Kasumi-1 (cell line): ENCODE data around the gene NOC2L.
A peak's percentile ranks its signal among the peaks of the same experiment; 100 is the strongest.

Source experiments
- DNase-seq, 2 experiments: peaks; one replicate each; lab custom pipeline; 2025; lab: John Stamatoyannopoulos, UW

NOC2L gene

GRCh38 chr1:916173-917075 lies 42.6 kb downstream of the NOC2L start:
- no peak for DNase-seq

DNA sequence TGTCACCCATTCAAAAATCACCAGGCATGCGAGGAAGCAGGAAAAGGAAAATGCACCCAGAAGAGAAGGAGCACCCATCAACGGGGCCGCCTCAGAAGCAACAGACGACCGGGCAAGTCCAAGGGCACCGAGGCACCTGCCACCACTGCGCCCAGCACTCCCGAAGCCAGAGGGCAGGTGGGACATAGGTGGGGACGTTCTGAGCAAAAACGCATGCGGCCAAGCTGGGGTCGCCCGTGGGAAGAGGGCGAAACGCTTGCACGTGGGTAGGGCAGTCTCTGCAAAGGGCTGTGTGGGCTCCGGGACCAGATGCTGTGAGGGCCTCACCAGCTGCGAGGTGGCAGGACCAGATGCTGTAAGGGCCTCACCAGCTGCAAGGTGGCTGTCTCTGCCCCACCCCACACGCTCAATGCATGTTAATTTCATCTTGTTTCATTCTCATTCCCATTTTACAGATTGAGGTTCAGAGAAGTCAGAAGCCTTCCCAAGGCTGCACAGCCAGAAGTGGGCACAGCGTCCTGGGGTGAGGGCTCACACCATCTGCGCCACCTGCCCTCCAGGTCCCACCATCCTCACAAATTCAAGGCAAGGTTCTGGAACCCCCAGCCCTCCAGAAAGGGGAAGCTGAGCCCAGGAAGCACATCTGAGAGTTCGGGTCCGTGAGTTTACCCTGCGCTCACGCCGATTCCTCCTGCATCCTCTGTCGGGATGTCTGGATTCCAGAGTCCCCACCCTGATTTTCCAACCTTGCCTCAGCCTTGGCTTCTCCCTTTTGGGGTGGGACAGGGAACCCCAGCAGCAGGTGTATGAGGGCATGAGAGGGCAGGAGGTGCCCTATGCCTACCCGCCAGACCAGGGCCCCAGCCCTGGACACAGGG lies 43.5 kb downstream of the NOC2L start:
- no peak for DNase-seq

- no peak for DNase-seq
These were observed 44.2 kb downstream of the NOC2L start for GRCh38 chr1:914891-915280.

DNA sequence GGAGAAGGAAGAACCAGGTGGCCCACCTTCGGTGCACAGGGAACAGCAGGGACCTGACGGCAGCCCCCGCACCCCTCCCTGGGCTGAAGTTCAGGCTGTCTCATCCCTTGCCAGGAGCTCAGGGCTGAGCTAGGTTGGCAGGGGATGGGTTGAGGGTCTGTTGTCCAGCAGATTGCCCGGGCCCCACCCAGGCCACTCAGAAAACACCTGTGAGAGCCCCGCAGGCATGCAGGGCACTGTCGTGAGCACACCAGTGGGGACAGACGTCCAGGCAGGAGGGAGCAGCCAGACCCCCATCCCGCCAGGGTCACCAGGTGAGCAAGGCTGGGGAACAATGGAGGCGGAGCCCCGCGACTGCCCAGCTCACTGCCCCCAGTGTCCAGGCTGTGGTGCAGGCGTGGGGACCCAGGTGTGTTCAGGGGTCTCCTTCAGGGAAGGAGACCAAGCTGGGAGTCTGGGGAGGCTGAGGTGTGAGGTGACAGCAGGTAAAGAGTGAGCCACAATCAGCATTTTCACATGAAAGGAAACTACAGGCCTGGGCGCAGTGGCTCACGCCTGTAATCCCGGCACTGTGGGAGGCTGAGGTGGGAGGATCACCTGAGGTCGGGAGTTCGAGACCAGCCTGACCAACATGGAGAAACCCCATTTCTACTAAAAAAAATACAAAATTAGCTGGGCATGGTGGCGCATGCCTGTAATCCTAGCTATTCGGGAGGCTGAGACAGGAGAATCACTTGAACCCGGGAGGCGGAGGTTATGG lies 44.7 kb downstream of the NOC2L start:
- no peak for DNase-seq

DNA sequence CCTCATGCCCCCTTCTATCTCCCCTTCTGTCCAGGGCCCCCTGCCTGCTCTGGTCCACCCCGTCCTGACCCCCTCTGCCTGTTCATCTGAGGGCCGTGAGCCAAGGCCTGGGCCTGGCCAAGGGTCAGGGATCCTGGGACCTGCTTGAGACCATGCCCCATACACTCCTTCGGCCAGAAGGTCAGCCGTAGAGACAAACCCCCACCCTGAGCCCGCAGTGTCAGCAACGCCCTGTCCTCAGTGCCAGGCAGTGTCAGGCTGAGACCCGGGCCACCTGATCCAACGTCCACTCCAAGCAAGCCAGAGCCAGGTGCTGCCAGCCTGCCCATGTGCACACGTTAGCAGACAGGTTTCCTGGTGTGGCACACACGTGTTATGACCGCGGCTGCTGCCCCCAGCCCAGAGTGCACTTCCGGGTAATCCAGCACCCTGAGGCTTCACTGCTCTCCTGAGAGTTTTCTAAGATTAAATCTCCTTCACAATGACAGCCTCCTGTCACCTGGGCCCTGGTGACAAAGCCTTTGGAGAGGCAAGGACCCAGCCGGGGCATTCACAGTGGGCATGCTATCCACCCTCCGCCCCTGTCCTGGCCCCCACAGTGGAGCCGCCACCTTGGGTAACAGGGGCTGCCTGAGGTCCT lies 45.4 kb downstream of the NOC2L start:
- no peak for DNase-seq

DNA sequence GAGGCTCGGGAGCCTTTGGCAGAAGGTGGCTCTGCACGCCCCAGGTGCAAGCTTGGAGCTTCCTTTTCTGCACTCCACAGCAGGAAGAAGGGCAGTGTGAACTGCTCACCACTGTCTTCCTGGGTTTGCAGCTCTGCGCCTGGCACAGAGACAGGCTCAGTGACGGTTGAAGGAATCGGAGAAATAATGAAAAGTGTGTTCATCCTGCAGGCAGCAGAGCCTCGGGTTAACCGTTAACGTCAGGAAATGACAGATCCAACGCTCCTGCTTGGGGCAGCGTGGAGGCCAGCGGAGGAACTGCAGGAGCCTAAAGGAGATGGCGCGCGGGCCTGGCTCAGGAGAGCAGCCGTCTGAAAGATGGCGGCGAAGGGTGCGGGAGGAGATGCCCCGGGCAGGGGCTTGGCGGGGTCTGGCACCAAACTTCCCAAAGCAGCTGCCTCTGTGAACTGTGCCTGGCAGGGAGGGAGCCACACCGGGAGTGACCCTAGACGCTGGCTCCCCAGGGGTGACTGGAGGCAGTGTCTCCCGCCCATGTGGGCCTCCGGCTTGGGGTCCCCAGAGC lies 46.2 kb downstream of the NOC2L start:
- peak; percentile 86 to 87 for DNase-seq

GRCh38 chr1:911875-912739 lies 46.9 kb downstream of the NOC2L start:
- peak; percentile 61 to 71 for DNase-seq

DNA sequence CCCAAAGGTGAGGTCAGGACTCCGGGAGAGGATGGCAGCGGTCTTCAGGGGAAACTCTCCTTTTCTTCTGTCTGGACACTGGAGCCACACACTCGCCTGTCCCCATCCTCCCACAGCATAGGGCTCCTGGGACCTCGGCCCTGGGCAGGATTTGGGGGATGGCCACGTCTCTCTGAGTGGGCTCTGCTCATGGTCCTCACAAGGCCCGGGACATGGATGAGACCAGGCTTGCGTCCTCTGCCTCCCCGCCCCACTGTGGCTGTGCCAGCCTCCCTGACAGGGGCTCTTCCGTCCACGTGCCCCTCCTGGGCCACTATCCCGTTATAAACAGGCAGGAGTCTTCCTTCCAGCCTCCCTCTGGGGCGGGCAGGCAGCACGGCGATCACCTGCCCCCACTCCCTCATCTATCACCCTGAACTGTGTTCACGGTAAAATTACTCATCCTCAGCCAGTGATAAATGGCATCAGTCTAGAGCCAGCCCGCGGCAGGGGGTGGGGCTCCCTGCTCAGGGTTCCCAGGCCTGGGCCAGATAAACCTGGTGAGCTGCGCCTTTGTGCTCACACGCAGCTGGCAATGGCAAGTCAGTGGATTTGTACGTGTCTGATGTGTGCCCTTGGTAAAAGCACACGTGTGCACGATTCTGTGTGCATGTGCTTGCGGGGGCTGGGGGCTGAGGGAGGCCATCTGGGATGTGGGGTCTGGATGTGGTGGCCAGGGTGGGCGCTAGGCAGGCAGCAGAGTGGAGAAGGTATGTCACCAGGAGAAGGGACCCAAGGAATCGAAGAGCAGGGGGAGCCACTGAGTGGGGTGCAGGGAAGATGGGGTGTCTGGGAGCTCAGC lies 48.0 kb downstream of the NOC2L start:
- DNase-seq: no peak

DNA sequence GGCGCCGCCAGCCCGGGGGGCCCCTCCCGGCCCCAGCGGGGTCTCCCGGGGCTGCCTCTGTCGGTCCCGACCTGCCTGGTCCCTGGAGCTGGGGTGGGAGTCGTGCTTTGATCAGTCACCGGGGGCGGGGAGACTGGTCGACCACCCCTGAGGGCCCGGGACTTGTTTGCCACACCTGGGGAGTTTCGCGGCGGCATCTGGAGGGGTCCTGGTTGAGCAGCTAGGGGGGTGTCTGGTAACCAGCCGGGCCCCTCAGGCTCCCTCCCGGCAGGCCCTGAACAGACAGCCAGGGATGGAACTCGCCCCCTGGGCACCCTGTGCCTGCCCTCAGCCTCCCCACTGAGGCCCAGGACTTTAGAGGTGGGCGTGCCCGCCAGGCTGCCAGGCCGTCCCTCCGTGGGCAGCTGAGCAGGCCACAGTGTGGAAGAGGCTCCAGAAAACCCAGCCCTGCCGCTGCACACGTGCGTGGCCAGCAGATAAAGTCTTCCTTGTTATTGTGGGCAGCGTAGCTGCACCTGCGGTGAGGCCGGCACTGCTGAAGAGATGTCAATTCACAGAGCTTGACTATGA lies 48.7 kb downstream of the NOC2L start:
- no peak for DNase-seq

GRCh38 chr1:909861-910310 lies 49.2 kb downstream of the NOC2L start:
- DNase-seq: no peak

- DNase-seq: no peak
These were observed 50.4 kb downstream of the NOC2L start for GRCh38 chr1:908661-909060.

DNA sequence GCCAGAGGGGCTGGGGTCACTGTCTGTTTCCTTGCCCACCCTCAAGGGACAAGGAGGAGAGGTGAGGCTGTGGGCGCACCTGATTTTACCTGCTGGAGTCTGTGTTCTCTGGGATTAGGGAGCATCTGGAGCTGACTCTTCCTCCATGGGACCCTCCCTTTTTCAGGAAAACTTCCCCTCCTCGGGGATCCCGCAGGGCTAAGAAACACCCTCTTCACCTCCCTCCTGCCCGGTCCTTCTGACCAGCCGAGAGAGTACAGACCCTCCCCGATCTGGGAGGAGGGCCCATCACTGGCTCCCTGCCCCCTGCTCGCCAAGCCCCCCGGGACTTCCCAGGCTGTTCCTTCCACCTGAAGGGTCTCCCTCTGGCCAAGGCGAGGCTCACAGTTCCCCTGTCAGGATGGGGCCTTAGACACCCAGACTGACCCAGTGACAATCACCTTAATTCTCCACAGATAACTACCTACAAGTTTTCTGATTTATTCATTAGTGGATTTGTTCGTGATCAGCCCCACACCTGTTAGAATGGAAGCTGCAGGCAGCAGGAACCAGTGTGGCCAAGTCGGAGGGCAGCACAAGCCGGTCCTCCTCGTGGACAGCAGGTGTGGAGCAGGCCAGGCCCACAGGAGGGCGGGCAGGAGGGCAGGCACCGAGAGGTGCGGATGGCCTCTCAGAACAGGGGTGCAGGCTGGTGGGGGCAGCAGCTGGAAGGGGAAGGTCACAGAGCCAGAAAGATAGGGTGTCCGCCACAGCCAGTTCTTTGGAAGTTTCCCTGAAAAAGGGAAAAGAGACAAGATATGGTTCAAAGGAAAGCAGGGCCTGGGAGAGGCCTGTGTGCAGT lies 51.2 kb downstream of the NOC2L start:
- no peak for DNase-seq

GRCh38 chr1:906600-907420 lies 52.2 kb downstream of the NOC2L start:
- DNase-seq: peak; percentile 82 to 86

DNA sequence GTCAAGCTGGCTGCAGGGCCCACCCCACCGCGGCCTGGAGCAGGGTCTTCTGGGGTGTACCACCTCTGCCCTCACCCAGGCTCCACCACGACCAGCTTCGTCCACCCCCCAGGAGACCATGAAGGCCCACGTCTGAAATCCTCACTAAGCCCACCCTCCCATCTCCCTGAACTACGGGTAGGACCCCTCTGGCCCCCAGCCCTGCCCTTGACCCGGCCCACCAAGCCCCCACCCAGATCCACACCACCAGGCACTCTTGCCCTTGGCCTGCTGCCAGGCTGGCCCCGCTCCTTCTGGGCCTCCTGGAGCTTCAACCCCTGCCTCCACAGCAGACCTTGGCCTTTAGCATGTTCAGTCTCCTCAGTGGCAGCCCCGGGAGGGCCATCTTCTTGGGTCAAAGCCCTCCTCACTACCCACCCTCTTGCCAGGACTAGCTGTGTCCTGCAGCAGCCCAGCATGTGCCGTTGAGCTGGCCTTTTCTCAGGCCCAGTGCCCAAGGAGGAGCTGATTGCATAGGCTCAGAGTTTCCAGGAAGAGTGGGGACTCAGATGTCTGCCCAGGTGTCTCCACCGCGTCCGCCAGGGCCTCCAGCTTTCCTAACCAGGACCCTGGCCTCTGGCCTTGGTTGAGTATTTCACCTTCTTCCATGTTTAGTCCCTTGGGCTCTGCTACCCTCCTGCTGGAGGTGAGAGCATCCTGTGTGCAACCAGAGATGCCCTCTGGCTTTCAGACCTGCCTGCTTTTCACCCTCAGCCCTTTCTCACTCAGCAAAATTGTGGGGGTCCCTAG lies 53.1 kb downstream of the NOC2L start:
- no peak for DNase-seq

- DNase-seq: peak; percentile 62 to 71
These were observed 53.8 kb downstream of the NOC2L start for GRCh38 chr1:905071-905749.
